WTC11 (cell line): ENCODE data around the gene CFAP99. TPM values are rescaled to one million over a fixed set of nuclear protein-coding genes. Genes with fewer than 3 reads are reported as not detected.

Experiments used
- ATAC-seq: fragments of 200-7000 bp; cut with Tn5 transposase; 2 replicates; pipeline ENCODE4 v1.10.0; 2021; ENCODE audit warnings: mild to moderate bottlenecking, moderate library complexity
- CTCF ChIA-PET: fragments of 300-600 bp; sonication (Branson Sonifier 250); formaldehyde crosslinking; loops from one replicate; lab custom pipeline; 2021; ENCODE audit warnings: antibody characterized with exemption; lab: Charles Lee
- POLR2A ChIA-PET: fragments of 350-600 bp; sonication (Branson Sonifier 250); formaldehyde crosslinking; loops from one replicate; lab custom pipeline; 2021; ENCODE audit warnings: antibody characterized with exemption; lab: Charles Lee
- DNase-seq: peaks from one replicate; pipeline ENCODE4 v3.0.0; 2021; ENCODE audit warnings: low spot score
- H3K27ac Mint-ChIP-seq: 2 replicates; pipeline ENCODE4 v1.8.0; 2021; ENCODE audit warnings: mixed read lengths
- H3K27me3 Mint-ChIP-seq: 2 replicates; pipeline ENCODE4 v1.8.0; 2021; ENCODE audit warnings: low read depth, mild to moderate bottlenecking, moderate library complexity, mixed read lengths
- H3K36me3 Mint-ChIP-seq: 2 replicates; pipeline ENCODE4 v1.8.0; 2021; ENCODE audit warnings: mixed read lengths
- H3K4me1 Mint-ChIP-seq: 2 replicates; pipeline ENCODE4 v1.8.0; 2022; ENCODE audit warnings: mixed read lengths
- H3K4me3 Mint-ChIP-seq: 2 replicates; pipeline ENCODE4 v1.8.0; 2021; ENCODE audit warnings: mild to moderate bottlenecking, moderate library complexity, mixed read lengths
- H3K9me3 Mint-ChIP-seq: 2 replicates; pipeline ENCODE4 v1.8.0; 2021; ENCODE audit warnings: mixed read lengths
- FOXK1 ChIP-seq: sonication (generic); formaldehyde crosslinking; IDR thresholded peaks from 2 replicates; pipeline ENCODE4 v1.8.0; 2022; ENCODE audit warnings: mild to moderate bottlenecking, moderate library complexity, missing genetic modification reagents
- GRHL2 ChIP-seq: fragments of 250-450 bp; sonication (Bioruptor Pico); IDR thresholded peaks from 2 replicates; pipeline ENCODE4 v1.8.0; 2022; ENCODE audit warnings: mild to moderate bottlenecking, moderate library complexity; ENCODE audit not compliant: insufficient replicate concordance, severe bottlenecking
- KAT7 ChIP-seq: sonication (generic); formaldehyde crosslinking; IDR thresholded peaks from 2 replicates; pipeline ENCODE4 v1.8.1; 2023; ENCODE audit warnings: missing genetic modification reagents, mild to moderate bottlenecking, borderline replicate concordance
- NR3C1 ChIP-seq: sonication (generic); formaldehyde crosslinking; conservative IDR thresholded peaks from 2 replicates; pipeline ENCODE4 v1.8.1; 2023; ENCODE audit warnings: low read depth, mild to moderate bottlenecking, missing genetic modification reagents
- TCF7 ChIP-seq: sonication (generic); formaldehyde crosslinking; IDR thresholded peaks from 2 replicates; pipeline ENCODE4 v1.8.0; 2022; ENCODE audit warnings: mild to moderate bottlenecking, low read depth, missing genetic modification reagents, moderate library complexity
- ZNF138 ChIP-seq: sonication (generic); formaldehyde crosslinking; conservative IDR thresholded peaks from 2 replicates; pipeline ENCODE4 v1.8.1; 2022; ENCODE audit warnings: mild to moderate bottlenecking, moderate library complexity, missing genetic modification reagents
- ZNF219 ChIP-seq: sonication (generic); formaldehyde crosslinking; IDR thresholded peaks from 2 replicates; pipeline ENCODE4 v1.8.0; 2023; ENCODE audit warnings: missing genetic modification reagents, mild to moderate bottlenecking, borderline replicate concordance
- ZNF396 ChIP-seq: fragments of 250-450 bp; sonication (Bioruptor Pico); IDR thresholded peaks from 2 replicates; pipeline ENCODE4 v1.8.0; 2021; ENCODE audit warnings: mild to moderate bottlenecking, moderate library complexity, borderline replicate concordance
- total RNA-seq: library from RNA; stranded (reverse); gene quantifications from 3 replicates; pipeline ENCODE4 v1.2.3, GENCODE V29; 2021
- TF ChIP-seq, protein P1 (sequence below): sonication (generic); formaldehyde crosslinking; IDR thresholded peaks from 2 replicates; pipeline ENCODE4 v1.8.0; 2022; ENCODE audit warnings: missing genetic modification reagents
- TF ChIP-seq, protein P2 (sequence below): fragments of 250-450 bp; sonication (Bioruptor Pico); IDR thresholded peaks from 2 replicates; pipeline ENCODE4 v1.8.0; 2021; ENCODE audit warnings: mild to moderate bottlenecking
- TF ChIP-seq, protein P3 (sequence below): sonication (generic); formaldehyde crosslinking; conservative IDR thresholded peaks from 2 replicates; pipeline ENCODE4 v1.8.1; 2023; ENCODE audit warnings: mild to moderate bottlenecking, low read depth, missing genetic modification reagents, moderate library complexity
- TF ChIP-seq, protein P4 (sequence below): sonication (generic); formaldehyde crosslinking; conservative IDR thresholded peaks from 2 replicates; pipeline ENCODE4 v1.8.1; 2022; ENCODE audit warnings: mild to moderate bottlenecking, missing genetic modification reagents
- TF ChIP-seq, protein P5 (sequence below): sonication (generic); formaldehyde crosslinking; IDR thresholded peaks from 2 replicates; pipeline ENCODE4 v1.8.0; 2023; ENCODE audit warnings: missing genetic modification reagents
- TF ChIP-seq, protein P6 (sequence below): sonication (generic); formaldehyde crosslinking; IDR thresholded peaks from 2 replicates; pipeline ENCODE4 v1.8.1; 2023; ENCODE audit warnings: mild to moderate bottlenecking, moderate library complexity, missing genetic modification reagents
- TF ChIP-seq, protein P7 (sequence below): sonication (generic); formaldehyde crosslinking; IDR thresholded peaks from 2 replicates; pipeline ENCODE4 v1.8.0; 2022; ENCODE audit warnings: mild to moderate bottlenecking, missing genetic modification reagents
- TF ChIP-seq, protein P8 (sequence below): fragments of 250-450 bp; sonication (Bioruptor Pico); IDR thresholded peaks from 2 replicates; pipeline ENCODE4 v1.9.0; 2021; ENCODE audit warnings: moderate library complexity, mild to moderate bottlenecking, inconsistent platforms, borderline replicate concordance

CFAP99 gene
- total RNA-seq, 1 experiment from 2014 or later, result not detected

DNA sequence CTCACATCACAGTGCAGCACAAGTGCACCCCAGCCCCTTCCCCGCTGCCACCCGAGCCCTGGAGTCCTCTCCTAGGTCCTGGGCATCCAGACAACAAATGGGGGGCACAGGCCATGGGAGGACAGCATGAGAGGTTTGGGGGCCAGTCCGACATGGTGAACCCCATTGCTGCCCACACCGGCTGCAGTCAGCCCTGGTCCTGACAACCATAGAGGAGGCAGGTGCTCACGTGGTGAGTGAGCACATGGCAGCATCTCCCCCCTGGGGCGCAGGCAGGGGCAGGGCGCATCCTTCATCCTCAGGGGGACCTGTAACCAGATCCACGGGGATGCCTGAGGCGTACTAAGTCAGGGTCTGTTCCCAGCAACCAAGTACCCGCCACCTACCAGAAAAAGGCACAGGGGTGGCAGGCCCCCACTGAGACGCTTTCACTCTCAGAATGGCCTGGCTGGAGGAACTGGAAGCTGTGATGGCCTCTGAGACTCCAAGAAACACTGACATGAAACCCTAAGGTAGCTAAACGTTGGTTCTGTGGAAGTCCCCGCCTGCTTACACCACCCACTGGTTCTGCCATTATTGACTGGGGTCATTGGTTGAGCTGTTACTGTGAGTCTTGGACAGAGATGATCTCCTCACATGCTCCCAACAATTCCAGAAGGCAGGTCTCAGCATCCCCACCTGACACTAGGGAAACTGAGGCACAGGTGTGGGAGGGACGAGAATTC lies 6.8 kb upstream of the CFAP99 start:
- no peaks in the 10 kb centered on the region for H3K36me3 Mint-ChIP-seq

DNA sequence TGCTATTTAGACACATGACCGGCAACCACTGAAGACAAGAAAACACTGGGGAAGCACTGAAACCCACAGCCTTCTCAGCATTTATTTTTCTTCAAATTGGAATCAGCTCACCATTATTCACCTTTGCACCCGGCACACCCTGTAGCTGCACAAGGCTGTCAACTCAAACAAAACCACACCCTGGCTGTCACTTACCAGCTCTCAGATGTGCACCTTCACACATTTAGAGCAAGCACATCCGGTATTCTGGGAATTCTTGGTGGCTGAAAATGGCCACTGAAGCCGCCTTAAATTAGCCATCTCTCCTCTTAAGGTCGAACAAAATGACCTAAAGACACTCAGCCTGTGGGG lies 6.2 kb upstream of the CFAP99 start:
- H3K4me1 Mint-ChIP-seq, result peaks cover 55% of the 10 kb centered on the region
- DNase-seq (no peak), ATAC-seq (no peak)
- CTCF ChIA-PET, result interaction anchor here (1.0 to 3.8 kb wide), 9 partner anchors 10 to 197 kb away, joined by 3 to 27 read pairs (median 6); no protein-coding TSS in a partner anchor
- H3K4me3 Mint-ChIP-seq, result peak overlapping the region; percentile 62
- peak overlapping the region; percentile 91 for H3K27ac Mint-ChIP-seq
- H3K36me3 Mint-ChIP-seq, result no peaks in the 10 kb centered on the region
- peaks cover 39% of the 10 kb centered on the region for H3K27me3 Mint-ChIP-seq
- no peaks in the 10 kb centered on the region for H3K9me3 Mint-ChIP-seq
- POLR2A ChIA-PET, result interaction anchor here (0.8 to 1.5 kb wide), 3 partner anchors 11 to 56 kb away, joined by 4 to 6 read pairs (median 5); partner anchors contain the start of gene RNF4
- TF ChIP-seq ZNF138 (CRISPR knock-in tag) (no peak), NR3C1 (CRISPR knock-in tag) (no peak), TCF7 (CRISPR knock-in tag) (no peak)
- TF ChIP-seq, protein P1, sequence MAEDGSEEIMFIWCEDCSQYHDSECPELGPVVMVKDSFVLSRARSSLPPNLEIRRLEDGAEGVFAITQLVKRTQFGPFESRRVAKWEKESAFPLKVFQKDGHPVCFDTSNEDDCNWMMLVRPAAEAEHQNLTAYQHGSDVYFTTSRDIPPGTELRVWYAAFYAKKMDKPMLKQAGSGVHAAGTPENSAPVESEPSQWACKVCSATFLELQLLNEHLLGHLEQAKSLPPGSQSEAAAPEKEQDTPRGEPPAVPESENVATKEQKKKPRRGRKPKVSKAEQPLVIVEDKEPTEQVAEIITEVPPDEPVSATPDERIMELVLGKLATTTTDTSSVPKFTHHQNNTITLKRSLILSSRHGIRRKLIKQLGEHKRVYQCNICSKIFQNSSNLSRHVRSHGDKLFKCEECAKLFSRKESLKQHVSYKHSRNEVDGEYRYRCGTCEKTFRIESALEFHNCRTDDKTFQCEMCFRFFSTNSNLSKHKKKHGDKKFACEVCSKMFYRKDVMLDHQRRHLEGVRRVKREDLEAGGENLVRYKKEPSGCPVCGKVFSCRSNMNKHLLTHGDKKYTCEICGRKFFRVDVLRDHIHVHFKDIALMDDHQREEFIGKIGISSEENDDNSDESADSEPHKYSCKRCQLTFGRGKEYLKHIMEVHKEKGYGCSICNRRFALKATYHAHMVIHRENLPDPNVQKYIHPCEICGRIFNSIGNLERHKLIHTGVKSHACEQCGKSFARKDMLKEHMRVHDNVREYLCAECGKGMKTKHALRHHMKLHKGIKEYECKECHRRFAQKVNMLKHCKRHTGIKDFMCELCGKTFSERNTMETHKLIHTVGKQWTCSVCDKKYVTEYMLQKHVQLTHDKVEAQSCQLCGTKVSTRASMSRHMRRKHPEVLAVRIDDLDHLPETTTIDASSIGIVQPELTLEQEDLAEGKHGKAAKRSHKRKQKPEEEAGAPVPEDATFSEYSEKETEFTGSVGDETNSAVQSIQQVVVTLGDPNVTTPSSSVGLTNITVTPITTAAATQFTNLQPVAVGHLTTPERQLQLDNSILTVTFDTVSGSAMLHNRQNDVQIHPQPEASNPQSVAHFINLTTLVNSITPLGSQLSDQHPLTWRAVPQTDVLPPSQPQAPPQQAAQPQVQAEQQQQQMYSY, result no peak
- TF ChIP-seq, protein P2, sequence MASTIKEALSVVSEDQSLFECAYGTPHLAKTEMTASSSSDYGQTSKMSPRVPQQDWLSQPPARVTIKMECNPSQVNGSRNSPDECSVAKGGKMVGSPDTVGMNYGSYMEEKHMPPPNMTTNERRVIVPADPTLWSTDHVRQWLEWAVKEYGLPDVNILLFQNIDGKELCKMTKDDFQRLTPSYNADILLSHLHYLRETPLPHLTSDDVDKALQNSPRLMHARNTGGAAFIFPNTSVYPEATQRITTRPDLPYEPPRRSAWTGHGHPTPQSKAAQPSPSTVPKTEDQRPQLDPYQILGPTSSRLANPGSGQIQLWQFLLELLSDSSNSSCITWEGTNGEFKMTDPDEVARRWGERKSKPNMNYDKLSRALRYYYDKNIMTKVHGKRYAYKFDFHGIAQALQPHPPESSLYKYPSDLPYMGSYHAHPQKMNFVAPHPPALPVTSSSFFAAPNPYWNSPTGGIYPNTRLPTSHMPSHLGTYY (CRISPR knock-in tag), result no peak
- TF ChIP-seq, protein P3, sequence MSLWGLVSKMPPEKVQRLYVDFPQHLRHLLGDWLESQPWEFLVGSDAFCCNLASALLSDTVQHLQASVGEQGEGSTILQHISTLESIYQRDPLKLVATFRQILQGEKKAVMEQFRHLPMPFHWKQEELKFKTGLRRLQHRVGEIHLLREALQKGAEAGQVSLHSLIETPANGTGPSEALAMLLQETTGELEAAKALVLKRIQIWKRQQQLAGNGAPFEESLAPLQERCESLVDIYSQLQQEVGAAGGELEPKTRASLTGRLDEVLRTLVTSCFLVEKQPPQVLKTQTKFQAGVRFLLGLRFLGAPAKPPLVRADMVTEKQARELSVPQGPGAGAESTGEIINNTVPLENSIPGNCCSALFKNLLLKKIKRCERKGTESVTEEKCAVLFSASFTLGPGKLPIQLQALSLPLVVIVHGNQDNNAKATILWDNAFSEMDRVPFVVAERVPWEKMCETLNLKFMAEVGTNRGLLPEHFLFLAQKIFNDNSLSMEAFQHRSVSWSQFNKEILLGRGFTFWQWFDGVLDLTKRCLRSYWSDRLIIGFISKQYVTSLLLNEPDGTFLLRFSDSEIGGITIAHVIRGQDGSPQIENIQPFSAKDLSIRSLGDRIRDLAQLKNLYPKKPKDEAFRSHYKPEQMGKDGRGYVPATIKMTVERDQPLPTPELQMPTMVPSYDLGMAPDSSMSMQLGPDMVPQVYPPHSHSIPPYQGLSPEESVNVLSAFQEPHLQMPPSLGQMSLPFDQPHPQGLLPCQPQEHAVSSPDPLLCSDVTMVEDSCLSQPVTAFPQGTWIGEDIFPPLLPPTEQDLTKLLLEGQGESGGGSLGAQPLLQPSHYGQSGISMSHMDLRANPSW (CRISPR knock-in tag), result no peak

More for the DNA sequence above, 6.8 kb upstream of the CFAP99 start:
- H3K27me3 Mint-ChIP-seq, result peaks cover 35% of the 10 kb centered on the region
- H3K4me1 Mint-ChIP-seq, result peaks cover 58% of the 10 kb centered on the region
- peak overlapping the region; percentile 91 for H3K27ac Mint-ChIP-seq
- ATAC-seq (no peak), DNase-seq (peak; percentile 8)
- POLR2A ChIA-PET, result interaction anchor here (0.8 to 1.0 kb wide), 2 partner anchors 18 to 57 kb away, joined by 4 to 5 read pairs; partner anchors contain the start of gene RNF4
- TF ChIP-seq, protein P4, sequence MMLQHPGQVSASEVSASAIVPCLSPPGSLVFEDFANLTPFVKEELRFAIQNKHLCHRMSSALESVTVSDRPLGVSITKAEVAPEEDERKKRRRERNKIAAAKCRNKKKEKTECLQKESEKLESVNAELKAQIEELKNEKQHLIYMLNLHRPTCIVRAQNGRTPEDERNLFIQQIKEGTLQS, result no peak
- TF ChIP-seq, protein P5, sequence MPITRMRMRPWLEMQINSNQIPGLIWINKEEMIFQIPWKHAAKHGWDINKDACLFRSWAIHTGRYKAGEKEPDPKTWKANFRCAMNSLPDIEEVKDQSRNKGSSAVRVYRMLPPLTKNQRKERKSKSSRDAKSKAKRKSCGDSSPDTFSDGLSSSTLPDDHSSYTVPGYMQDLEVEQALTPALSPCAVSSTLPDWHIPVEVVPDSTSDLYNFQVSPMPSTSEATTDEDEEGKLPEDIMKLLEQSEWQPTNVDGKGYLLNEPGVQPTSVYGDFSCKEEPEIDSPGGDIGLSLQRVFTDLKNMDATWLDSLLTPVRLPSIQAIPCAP (CRISPR knock-in tag), result no peak
- TF ChIP-seq, protein P6, sequence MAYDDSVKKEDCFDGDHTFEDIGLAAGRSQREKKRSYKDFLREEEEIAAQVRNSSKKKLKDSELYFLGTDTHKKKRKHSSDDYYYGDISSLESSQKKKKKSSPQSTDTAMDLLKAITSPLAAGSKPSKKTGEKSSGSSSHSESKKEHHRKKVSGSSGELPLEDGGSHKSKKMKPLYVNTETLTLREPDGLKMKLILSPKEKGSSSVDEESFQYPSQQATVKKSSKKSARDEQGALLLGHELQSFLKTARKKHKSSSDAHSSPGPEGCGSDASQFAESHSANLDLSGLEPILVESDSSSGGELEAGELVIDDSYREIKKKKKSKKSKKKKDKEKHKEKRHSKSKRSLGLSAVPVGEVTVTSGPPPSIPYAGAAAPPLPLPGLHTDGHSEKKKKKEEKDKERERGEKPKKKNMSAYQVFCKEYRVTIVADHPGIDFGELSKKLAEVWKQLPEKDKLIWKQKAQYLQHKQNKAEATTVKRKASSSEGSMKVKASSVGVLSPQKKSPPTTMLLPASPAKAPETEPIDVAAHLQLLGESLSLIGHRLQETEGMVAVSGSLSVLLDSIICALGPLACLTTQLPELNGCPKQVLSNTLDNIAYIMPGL (CRISPR knock-in tag), result no peak
- TF ChIP-seq KAT7 (CRISPR knock-in tag), result no peak
- TF ChIP-seq, protein P7, sequence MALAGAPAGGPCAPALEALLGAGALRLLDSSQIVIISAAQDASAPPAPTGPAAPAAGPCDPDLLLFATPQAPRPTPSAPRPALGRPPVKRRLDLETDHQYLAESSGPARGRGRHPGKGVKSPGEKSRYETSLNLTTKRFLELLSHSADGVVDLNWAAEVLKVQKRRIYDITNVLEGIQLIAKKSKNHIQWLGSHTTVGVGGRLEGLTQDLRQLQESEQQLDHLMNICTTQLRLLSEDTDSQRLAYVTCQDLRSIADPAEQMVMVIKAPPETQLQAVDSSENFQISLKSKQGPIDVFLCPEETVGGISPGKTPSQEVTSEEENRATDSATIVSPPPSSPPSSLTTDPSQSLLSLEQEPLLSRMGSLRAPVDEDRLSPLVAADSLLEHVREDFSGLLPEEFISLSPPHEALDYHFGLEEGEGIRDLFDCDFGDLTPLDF (CRISPR knock-in tag), result no peak
- TF ChIP-seq, protein P8, sequence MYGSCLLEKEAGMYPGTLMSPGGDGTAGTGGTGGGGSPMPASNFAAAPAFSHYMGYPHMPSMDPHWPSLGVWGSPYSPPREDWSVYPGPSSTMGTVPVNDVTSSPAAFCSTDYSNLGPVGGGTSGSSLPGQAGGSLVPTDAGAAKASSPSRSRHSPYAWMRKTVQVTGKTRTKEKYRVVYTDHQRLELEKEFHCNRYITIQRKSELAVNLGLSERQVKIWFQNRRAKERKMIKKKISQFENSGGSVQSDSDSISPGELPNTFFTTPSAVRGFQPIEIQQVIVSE, result no peak
- no peak for TF ChIP-seq ZNF219 (CRISPR knock-in tag)
- TF ChIP-seq, protein P3 (CRISPR knock-in tag), result no peak
- TF ChIP-seq ZNF396 (CRISPR knock-in tag), result no peak
- no peak for TF ChIP-seq GRHL2
- no peak for TF ChIP-seq FOXK1 (CRISPR knock-in tag)
- peak overlapping the region; percentile 62 for H3K4me3 Mint-ChIP-seq
- CTCF ChIA-PET, result interaction anchor here (1.3 to 3.8 kb wide), 6 partner anchors 11 to 192 kb away, joined by 4 to 27 read pairs (median 11); no protein-coding TSS in a partner anchor
- H3K9me3 Mint-ChIP-seq, result no peaks in the 10 kb centered on the region
